Left lung (tissue), 10 donors: Measurements from ENCODE around the gene TRPC4. TPM values are rescaled to one million over a fixed set of nuclear protein-coding genes. Genes with fewer than 3 reads are reported as not detected.
"Not testable (repeated sequence)": the region's sequence is repeated elsewhere in the genome, so short reads cannot be mapped to it uniquely, and the experiment has no call there.

Experiments used
- ATAC-seq: fragments of 200-7000 bp; cut with Tn5 transposase; one replicate; pipeline ENCODE4 v1.9.1; 2020; ENCODE audit warnings: moderate library complexity
- DNase-seq, 4 donors: peaks; one replicate each; pipeline ENCODE4 v3.0.0-alpha.2; 2013 to 2020
- H3K27ac ChIP-seq, 2 donors: fragments of 200-600 bp; sonication (generic) in 1 of 2; one replicate each; pipeline versions ENCODE4 v1.5.0 to v1.8.0; 2020 to 2021
- H3K27me3 ChIP-seq, 2 donors: fragments of 200-600 bp; sonication (generic) in 1 of 2; one replicate each; pipeline versions ENCODE4 v1.5.0 to v1.8.0; 2020 to 2021
- H3K36me3 ChIP-seq, 2 donors: fragments of 200-600 bp; sonication (generic) in 1 of 2; one replicate each; pipeline versions ENCODE4 v1.5.0 to v1.8.0; 2020 to 2021
- H3K4me1 ChIP-seq, 2 donors: fragments of 200-600 bp; one replicate each; pipeline ENCODE4 v1.8.0; 2021
- H3K4me3 ChIP-seq, 2 donors: fragments of 200-600 bp; sonication (generic) in 1 of 2; one replicate each; pipeline versions ENCODE4 v1.5.0 to v1.8.0; 2020 to 2021; ENCODE audit warnings: mild to moderate bottlenecking in 1 of 2
- H3K9me3 ChIP-seq, 2 donors: fragments of 200-600 bp; sonication (generic) in 1 of 2; one replicate each; pipeline versions ENCODE4 v1.5.0 to v1.8.0; 2020 to 2021
- CTCF ChIP-seq, 2 donors: fragments of 200-600 bp; sonication (generic) in 1 of 2; IDR thresholded peaks; one replicate each; pipeline versions ENCODE4 v1.5.0 to v1.8.0; 2021; ENCODE audit warnings: antibody characterized with exemption in 2 of 2
- intact Hi-C, 2 donors: fragments of 100-400 bp; cut with DNase I; formaldehyde crosslinking; loops; one replicate each; pipeline versions ENCODE4 v1.11.2 to v1.14.2; 2022
- polyA plus RNA-seq, 6 donors: library from polyadenylated mRNA; unstranded; fragments of 120-200 nt; gene quantifications; one replicate each; pipeline ENCODE4 v1.2.1, GENCODE V29; 2013; ENCODE audit not compliant: insufficient read length in 6 of 6
- total RNA-seq, 2 donors: library from RNA; stranded (reverse); fragmentation: NEBNext Ultra II Directional; extraction: Animal tissue kit (Norgen Biotek cat#: 25700); gene quantifications; one replicate each; pipeline ENCODE4 v1.2.1, GENCODE V29; 2021
- donor health status: DM: no; HTN: yes; CAD: no.
- donor health status: DM: no; HTN: no; CAD: no.

The TRPC4 gene
- total and polyA plus RNA-seq, 8 donors, result 0.13 to 2.1 (median 0.25) TPM

GRCh38 chr13:37811441-37811840 lies 58.1 kb downstream of the TRPC4 start:
- Histone ChIP-seq H3K36me3 (no peaks in the 10 kb centered on the region), H3K4me3 (no peak overlapping the region), H3K4me1 (no peaks in the 10 kb centered on the region), H3K9me3 (peaks cover 0 to 28% of the 10 kb centered on the region in 2 donors), H3K27me3 (no peaks in the 10 kb centered on the region), H3K27ac (no peak overlapping the region)
- DNase-seq (no peak), ATAC-seq (no peak)
- intact Hi-C loops, result no loop called here
- TF ChIP-seq CTCF (IDR thresholded peaks at IDR 0.05), result no peak

GRCh38 chr13:37806666-37807065 lies 62.9 kb downstream of the TRPC4 start:
- no peak for DNase-seq
- no peak overlapping the region for H3K4me3 ChIP-seq
- ATAC-seq, result no peak
- peaks cover 0 to 3% of the 10 kb centered on the region in 2 donors for H3K9me3 ChIP-seq
- no peaks in the 10 kb centered on the region for H3K27me3 ChIP-seq
- no peak overlapping the region for H3K27ac ChIP-seq
- H3K4me1 ChIP-seq, result no peaks in the 10 kb centered on the region
- intact Hi-C loops, result no loop called here
- no peaks in the 10 kb centered on the region for H3K36me3 ChIP-seq
- no peak for TF ChIP-seq CTCF (IDR thresholded peaks at IDR 0.05)

- Histone ChIP-seq H3K4me3 (no peak overlapping the region), H3K4me1 (no peaks in the 10 kb centered on the region), H3K27me3 (no peaks in the 10 kb centered on the region), H3K36me3 (no peaks in the 10 kb centered on the region), H3K27ac (no peak overlapping the region), H3K9me3 (no peaks in the 10 kb centered on the region)
- DNase-seq, result no peak
- no peak for ATAC-seq
- intact Hi-C loops, result no loop called here
- no peak for TF ChIP-seq CTCF (IDR thresholded peaks at IDR 0.05)
Measured at GRCh38 chr13:37797631-37798030, 71.9 kb downstream of the TRPC4 start.

GRCh38 chr13:37796795-37797194 lies 72.8 kb downstream of the TRPC4 start:
- H3K27me3 ChIP-seq, intact Hi-C loops, H3K36me3 ChIP-seq, H3K4me1 ChIP-seq, ATAC-seq, H3K9me3 ChIP-seq, H3K27ac ChIP-seq, DNase-seq, H3K4me3 ChIP-seq: not testable (repeated sequence)

GRCh38 chr13:37795326-37795725 lies 74.2 kb downstream of the TRPC4 start:
- no peak overlapping the region for H3K27ac ChIP-seq
- DNase-seq (no peak), ATAC-seq (no peak)
- no peaks in the 10 kb centered on the region for H3K4me1 ChIP-seq
- H3K9me3 ChIP-seq, result no peaks in the 10 kb centered on the region
- no peaks in the 10 kb centered on the region for H3K27me3 ChIP-seq
- no peaks in the 10 kb centered on the region for H3K36me3 ChIP-seq
- intact Hi-C loops, result no loop called here
- no peak for TF ChIP-seq CTCF (IDR thresholded peaks at IDR 0.05)
- no peak overlapping the region for H3K4me3 ChIP-seq

- H3K27me3 ChIP-seq, result no peaks in the 10 kb centered on the region
- H3K36me3 ChIP-seq, result no peaks in the 10 kb centered on the region
- intact Hi-C loops, result no loop called here
- ATAC-seq (no peak), DNase-seq (no peak)
- H3K27ac ChIP-seq, result no peak overlapping the region
- TF ChIP-seq CTCF (IDR thresholded peaks at IDR 0.05), result no peak
- no peaks in the 10 kb centered on the region for H3K9me3 ChIP-seq
- no peaks in the 10 kb centered on the region for H3K4me1 ChIP-seq
- no peak overlapping the region for H3K4me3 ChIP-seq
Measured at GRCh38 chr13:37791699-37792098, 77.9 kb downstream of the TRPC4 start.
